Measurements from ENCODE around the gene LTB.

Gene LTB

GRCh38 chr6:31546339-31546957, 35.8 kb downstream of the LTB start, which contains the start of gene ATP6V1G2:
Gene ATP6V1G2, minus strand, starts transcription at chr6:31546608. Its CDS starts 49 bp downstream, at chr6:31546559.
- peaks cover 27% of the 10 kb centered on the region for H3K79me2 ChIP-seq (ENCODE audit: low read length)

GRCh38 chr6:31545291-31545690, 36.9 kb downstream of the LTB start:
- H3K4me2 ChIP-seq (ENCODE audit: low read length): no peak overlapping the region
- peaks cover 24% of the 10 kb centered on the region for H3K4me1 ChIP-seq (ENCODE audit: low read length)
- H3K4me3 ChIP-seq (ENCODE audit: low read length): no peak overlapping the region
- no peak overlapping the region for H3K9ac ChIP-seq (ENCODE audit: low read length)
- TF ChIP-seq CTCF (IDR thresholded peaks at IDR 0.05; ENCODE audit: low read depth, low read length) (no peak), EZH2phosphoT487 (IDR thresholded peaks at IDR 0.05; ENCODE audit: low read depth) (no peak)
- H3K36me3 ChIP-seq (replicated peaks; ENCODE audit: low read depth, low read length): peaks cover 11% of the 10 kb centered on the region
- no peaks in the 10 kb centered on the region for H3K9me3 ChIP-seq (ENCODE audit: insufficient read depth, low read length)
- H3K27me3 ChIP-seq (ENCODE audit: low read depth, low read length): no peaks in the 10 kb centered on the region
- H3K27ac ChIP-seq (ENCODE audit: low read length): no peak overlapping the region
- no peak overlapping the region for H2AFZ ChIP-seq (ENCODE audit: low read depth, low read length)
- H4K20me1 ChIP-seq (ENCODE audit: insufficient read depth, low read length): peaks cover 10% of the 10 kb centered on the region
- peaks cover 36% of the 10 kb centered on the region for H3K79me2 ChIP-seq (ENCODE audit: low read length)

More at GRCh38 chr6:31546339-31546957, 35.8 kb downstream of the LTB start, which contains the start of gene ATP6V1G2:
- Histone ChIP-seq H3K9ac (ENCODE audit: low read length) (peak within 1 kb of the TSS; percentile 74), H2AFZ (ENCODE audit: low read depth, low read length) (peak within 1 kb of the TSS; percentile 76), H3K27ac (ENCODE audit: low read length) (peak within 1 kb of the TSS; percentile 48), H3K4me3 (ENCODE audit: low read length) (peak within 1 kb of the TSS; percentile 81), H3K27me3 (ENCODE audit: low read depth, low read length) (no peaks in the 10 kb centered on the region), H3K4me1 (ENCODE audit: low read length) (peaks cover 23% of the 10 kb centered on the region), H3K4me2 (ENCODE audit: low read length) (peak within 1 kb of the TSS; percentile 84), H4K20me1 (ENCODE audit: insufficient read depth, low read length) (no peaks in the 10 kb centered on the region), H3K36me3 (replicated peaks; ENCODE audit: low read depth, low read length) (peaks cover 4% of the 10 kb centered on the region), H3K9me3 (ENCODE audit: insufficient read depth, low read length) (no peaks in the 10 kb centered on the region)
- TF ChIP-seq EZH2phosphoT487 (IDR thresholded peaks at IDR 0.05; ENCODE audit: low read depth): no peak
- peak; percentile 93 for TF ChIP-seq CTCF (IDR thresholded peaks at IDR 0.05; ENCODE audit: low read depth, low read length)

GRCh38 chr6:31544676-31545075, 37.5 kb downstream of the LTB start:
- no peak for TF ChIP-seq EZH2phosphoT487 (IDR thresholded peaks at IDR 0.05; ENCODE audit: low read depth)
- TF ChIP-seq CTCF (IDR thresholded peaks at IDR 0.05; ENCODE audit: low read depth, low read length): no peak
- Histone ChIP-seq H3K36me3 (replicated peaks; ENCODE audit: low read depth, low read length) (peaks cover 17% of the 10 kb centered on the region), H2AFZ (ENCODE audit: low read depth, low read length) (no peak overlapping the region), H4K20me1 (ENCODE audit: insufficient read depth, low read length) (peaks cover 16% of the 10 kb centered on the region), H3K79me2 (ENCODE audit: low read length) (peaks cover 42% of the 10 kb centered on the region), H3K4me1 (ENCODE audit: low read length) (peaks cover 27% of the 10 kb centered on the region), H3K4me2 (ENCODE audit: low read length) (no peak overlapping the region), H3K27me3 (ENCODE audit: low read depth, low read length) (no peaks in the 10 kb centered on the region), H3K4me3 (ENCODE audit: low read length) (no peak overlapping the region), H3K9me3 (ENCODE audit: insufficient read depth, low read length) (no peaks in the 10 kb centered on the region), H3K9ac (ENCODE audit: low read length) (no peak overlapping the region), H3K27ac (ENCODE audit: low read length) (no peak overlapping the region)

GRCh38 chr6:31543639-31544038, 38.6 kb downstream of the LTB start:
- Histone ChIP-seq H3K4me3 (ENCODE audit: low read length) (no peak overlapping the region), H3K79me2 (ENCODE audit: low read length) (peaks cover 52% of the 10 kb centered on the region), H3K9ac (ENCODE audit: low read length) (no peak overlapping the region), H3K4me1 (ENCODE audit: low read length) (peaks cover 35% of the 10 kb centered on the region), H2AFZ (ENCODE audit: low read depth, low read length) (no peak overlapping the region), H4K20me1 (ENCODE audit: insufficient read depth, low read length) (peaks cover 26% of the 10 kb centered on the region), H3K36me3 (replicated peaks; ENCODE audit: low read depth, low read length) (peaks cover 23% of the 10 kb centered on the region), H3K4me2 (ENCODE audit: low read length) (no peak overlapping the region), H3K27ac (ENCODE audit: low read length) (no peak overlapping the region), H3K27me3 (ENCODE audit: low read depth, low read length) (no peaks in the 10 kb centered on the region), H3K9me3 (ENCODE audit: insufficient read depth, low read length) (no peaks in the 10 kb centered on the region)
- TF ChIP-seq EZH2phosphoT487 (IDR thresholded peaks at IDR 0.05; ENCODE audit: low read depth): no peak
- no peak for TF ChIP-seq CTCF (IDR thresholded peaks at IDR 0.05; ENCODE audit: low read depth, low read length)

Measured in OCI-LY3 (cell line).